CD4-positive, alpha-beta T cell treated with Interleukin-1 beta for 1 hour (primary cell): ENCODE results near the gene ELK1.
"Not testable (repeated sequence)": the region's sequence is repeated elsewhere in the genome, so short reads cannot be mapped to it uniquely, and the experiment has no call there.

ENCODE experiments used
- DNase-seq, 2 donors: peaks; one replicate each; pipeline ENCODE4 v3.0.0-alpha.2; 2020 to 2022

Gene ELK1

DNA sequence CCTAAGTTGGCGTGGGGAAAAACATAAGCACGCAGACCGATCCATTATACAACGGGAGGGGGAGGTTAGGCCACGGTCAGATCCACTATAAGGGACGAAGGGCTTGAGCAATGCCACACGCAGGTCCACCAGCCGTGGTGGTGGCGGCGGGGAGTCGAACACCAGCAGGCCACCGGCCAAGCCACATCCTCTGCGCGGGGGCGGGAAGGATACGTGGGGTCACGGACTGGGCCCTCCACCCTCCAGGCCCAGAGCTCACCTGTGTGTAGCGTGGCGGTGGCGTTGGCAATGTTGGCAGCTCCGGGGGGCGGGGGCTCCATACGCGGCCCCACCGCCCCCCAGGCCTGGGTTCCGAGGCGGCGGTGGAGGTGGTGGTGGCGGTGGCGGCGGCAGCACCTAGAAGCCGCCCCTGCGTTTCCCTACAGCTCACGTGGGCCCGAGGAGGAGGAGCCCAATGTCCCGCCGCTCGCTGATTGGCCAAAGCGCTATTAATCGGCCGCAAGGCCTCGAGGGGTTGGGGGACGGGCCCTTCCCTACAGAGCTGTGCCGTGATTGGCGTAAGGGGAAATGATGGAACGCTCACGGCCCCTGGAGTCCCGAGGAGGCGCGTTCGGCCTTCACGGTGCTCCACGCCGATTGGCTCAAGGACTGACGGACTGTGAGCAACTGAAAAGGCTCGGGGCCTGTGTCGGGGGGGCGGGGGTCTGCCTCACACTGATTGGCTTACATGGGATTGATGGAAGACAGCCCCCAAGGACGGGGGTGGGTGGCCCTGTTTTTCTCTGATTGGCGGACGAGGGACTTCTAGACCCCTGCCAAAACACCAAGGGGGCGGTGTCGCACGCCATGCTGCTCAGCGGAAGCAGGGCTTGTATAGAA, at the start of gene ELK1:
Gene ELK1, minus strand, starts transcription at position 400 of the 879 bp plus-strand sequence. CDS start 9,122 bp downstream, outside the sequence.
- peak; percentile 93 to 95 for DNase-seq

- no peak for DNase-seq
Observed at GRCh38 chrX:47697181-47697580, 46.8 kb upstream of the ELK1 start.

DNA sequence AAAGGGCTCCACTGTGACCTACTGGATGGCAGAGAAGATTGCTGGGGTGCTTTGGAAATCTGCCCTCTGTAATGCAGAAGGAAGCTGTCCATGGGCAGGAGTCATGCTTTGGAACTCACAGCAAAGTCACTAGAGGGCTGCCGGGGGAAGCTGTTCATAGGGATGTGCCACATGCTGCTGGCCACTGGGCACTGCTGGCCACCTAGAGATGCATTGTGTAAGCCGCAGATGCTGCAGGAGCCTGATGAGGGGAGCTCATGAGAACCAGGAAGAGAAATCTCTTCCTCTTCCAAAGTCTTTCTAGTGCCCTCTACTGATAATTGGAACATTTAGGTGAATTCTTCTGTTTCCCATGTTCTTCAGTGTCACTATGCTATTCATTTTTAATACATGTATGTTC, 39.8 kb upstream of the ELK1 start:
- no peak for DNase-seq

- DNase-seq = no peak
Observed at GRCh38 chrX:47687263-47687662, 36.9 kb upstream of the ELK1 start.

- DNase-seq = no peak
Observed at GRCh38 chrX:47683829-47684205, 33.5 kb upstream of the ELK1 start.

DNA sequence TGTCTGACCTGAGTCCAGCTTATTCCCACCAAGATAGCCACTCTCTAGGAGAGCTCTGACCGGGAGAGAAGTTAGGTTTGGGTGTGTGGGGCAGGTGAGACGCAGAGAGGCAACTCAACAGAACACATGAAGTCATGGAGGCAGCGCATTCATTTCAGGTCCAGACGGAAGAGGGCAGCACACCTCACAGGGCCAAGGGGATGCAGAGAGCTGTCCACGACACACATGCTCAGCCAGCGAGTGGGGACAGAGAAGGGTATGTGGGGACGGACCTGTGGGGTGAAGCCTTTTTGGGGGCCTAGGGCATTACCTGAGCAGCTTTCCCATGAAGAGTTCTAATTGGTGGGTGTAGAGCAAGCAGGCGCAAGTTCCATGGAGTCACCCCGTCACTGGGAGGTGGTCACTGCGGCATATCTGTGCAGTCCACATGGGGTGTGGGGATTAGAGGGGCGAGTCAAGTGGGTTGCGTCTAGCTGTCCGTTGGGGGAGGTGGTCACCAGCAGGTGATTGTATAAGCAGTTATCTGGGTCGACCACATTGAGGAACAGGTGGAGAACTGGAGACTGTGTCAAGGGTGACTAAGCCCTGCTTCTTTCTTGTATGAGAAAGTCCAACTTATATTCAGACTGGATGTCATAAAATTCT, 32.9 kb upstream of the ELK1 start:
- no peak for DNase-seq

GRCh38 chrX:47675959-47676859, 25.8 kb upstream of the ELK1 start:
- not testable (repeated sequence) for DNase-seq

- no peak for DNase-seq
Observed at GRCh38 chrX:47674776-47675175, 24.4 kb upstream of the ELK1 start.

DNA sequence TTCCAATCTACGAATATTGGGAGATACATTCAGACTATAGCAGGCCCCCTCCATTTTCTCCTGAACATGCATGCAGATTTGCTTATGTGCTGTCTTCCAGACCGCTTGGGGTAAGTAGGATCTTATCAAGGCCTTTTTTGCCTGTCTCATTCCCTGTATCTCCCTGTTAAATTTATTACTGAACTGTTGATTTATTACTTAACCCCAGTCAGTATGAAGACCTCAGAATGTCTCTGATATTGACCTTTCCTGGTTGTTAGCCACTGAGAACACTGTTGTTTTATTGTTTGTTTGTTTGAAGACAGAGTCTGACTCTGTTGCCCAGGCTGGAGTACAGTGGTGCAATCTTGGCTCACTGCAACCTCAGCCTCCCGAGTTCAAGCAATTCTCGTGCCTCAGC, 15.4 kb upstream of the ELK1 start:
- not testable (repeated sequence) for DNase-seq

GRCh38 chrX:47664737-47665136, 14.4 kb upstream of the ELK1 start:
- DNase-seq = no peak

- no peak for DNase-seq
Observed at GRCh38 chrX:47662144-47662657, 11.8 kb upstream of the ELK1 start.

DNA sequence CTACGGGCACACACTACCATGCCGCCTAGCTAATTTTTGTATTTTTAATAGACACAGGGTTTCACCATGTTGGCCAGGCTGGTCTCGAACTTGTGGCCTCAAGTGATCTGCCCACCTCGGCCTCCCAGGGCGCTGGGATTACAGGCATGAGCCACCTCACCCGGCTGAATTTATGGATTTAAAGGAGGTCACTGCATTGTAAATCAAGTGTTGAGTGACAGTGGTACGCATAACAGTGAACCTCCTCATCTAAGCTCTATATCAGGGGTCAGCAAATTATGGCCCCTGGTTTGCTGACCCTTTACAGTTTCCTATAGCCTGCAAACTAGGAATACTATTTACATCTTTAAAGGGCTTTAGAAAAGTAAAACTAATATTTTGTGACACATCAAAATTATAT, 11.2 kb upstream of the ELK1 start:
- DNase-seq = no peak

DNA sequence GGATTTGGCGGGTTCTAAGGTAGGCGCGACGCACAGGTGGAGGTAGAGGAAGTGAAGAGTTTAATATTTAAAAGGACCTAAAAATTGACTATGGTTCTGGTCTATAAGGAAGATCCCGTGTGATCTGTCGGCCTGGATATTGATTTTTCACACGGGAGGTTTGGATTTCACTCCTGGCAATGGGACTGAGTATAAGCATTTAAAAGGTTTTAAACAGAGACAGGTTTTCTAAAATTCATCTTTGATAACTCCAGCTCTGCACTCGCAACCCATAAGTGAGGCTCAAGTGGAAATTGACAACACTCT, 9.0 kb upstream of the ELK1 start:
- DNase-seq = no peak

DNA sequence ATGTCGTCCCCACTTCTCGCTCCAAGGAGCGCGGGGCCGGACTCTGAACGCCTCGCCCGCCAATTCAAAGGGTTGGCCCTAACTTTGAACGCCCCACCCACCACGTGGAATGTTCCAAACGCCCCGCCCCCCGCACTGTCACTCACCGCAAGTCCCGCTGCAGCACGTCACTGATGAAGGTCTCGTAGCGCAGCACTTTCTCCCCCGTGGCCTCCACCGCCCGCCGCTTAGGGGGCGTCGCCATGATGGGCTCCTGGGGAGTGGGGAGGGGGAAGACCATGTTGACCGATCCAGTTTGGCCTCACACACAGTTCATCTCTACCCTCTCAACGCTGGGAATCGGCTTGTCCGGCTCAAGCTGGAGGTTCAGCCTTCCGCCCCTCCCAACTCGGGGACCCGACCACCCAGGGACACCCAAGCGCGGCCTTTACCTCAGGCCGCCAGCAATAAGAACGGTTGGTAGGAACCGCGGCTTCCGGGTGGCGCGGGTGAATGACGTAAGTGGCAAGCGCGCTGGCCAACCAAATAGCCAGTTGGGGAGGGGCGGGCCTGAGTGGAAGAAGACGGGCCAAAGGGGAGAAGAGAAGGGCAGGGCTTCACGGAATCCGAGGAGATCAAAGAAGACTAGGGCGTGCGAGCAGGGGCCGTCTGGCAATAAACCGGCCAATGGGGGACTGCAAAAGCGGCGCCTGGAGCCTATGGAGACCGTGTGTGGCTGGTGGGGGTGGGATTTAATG, 8.5 kb upstream of the ELK1 start, which contains the start of gene UXT:
Gene UXT, minus strand, starts transcription at position 497 of the 737 bp plus-strand sequence. Its CDS starts 253 bp downstream, at position 244.
- peak; percentile 93 to 95 for DNase-seq

DNA sequence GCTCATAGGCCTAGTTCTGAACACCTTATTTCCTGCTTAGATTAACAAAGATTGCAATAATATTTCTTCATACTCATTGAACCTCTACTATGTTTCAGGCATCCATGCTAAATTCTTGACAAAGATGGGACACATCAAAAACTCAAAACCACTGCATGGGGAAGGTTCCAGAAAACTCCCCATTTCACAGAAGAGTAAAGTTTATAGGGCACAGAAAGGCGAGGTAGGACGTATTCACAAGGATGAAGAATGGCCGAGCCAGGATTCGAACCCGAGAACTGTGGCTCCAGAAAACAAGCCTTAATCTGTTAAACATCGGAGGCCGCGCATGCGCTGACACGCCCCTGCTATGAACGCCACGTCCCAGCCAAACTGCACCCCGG, 7.9 kb upstream of the ELK1 start:
- DNase-seq = no peak

DNA sequence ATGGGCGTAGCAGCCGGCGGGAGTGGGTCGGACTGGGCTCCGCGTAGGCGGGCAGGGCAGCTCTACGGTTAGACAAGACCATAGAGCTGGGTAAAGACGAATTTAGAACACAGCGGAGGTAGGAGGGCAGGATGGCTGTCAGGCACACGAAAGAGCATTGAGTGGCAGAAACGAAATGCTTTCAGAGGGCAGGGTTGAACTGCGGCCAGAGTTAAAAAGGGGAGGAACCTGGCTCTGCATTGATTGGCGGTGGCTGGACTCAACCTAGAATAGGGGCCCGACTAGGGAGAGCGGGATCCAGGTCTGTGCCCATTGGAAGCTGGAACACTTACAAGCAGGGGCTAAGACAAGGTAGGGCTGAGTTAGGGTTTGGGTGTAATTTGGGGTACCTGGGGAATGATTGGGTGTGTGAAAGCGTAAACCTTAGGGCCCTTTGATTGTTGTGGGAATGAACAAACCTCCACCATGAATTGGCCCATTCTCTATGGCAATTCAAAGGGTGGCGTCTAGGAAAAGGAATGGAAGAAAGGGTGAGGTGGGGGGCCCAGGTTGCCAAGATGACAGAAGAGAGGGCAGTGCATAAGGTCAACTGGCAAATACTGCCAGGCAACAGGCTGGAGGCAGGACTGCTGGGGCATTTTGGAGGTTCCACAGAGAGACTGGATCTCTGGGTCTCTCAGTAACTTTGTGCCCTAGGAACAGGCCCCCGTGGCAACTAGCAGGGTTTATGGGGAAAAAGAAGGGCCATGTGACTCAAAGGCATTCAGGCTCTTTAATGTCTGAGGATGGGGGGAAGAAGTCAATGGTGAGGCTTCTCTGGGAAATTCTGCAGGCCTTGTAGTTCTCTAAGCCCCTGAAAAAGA, 911 bp upstream of the ELK1 start:
- no peak for DNase-seq

GRCh38 chrX:47649781-47650163, 591 bp downstream of the ELK1 start:
- no peak for DNase-seq

DNA sequence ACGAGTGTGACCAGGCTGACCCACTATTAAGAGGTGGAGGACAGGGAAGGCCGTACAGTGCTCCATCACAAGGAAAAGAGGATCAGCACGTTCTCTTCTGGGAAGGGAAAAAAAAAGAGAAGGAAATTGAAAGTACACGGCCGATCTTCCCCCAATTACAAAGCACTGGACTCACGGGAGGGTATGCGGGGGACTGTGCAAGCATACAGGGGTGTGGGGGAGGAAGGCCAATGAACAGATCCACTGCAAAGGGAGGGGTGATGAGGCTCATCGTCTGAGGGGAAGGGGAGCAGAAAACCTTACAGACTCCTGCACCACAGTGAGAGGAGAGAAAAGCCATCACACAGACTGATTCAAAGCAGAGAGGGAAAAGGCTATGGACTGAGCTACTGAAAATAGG, 1.1 kb downstream of the ELK1 start:
- no peak for DNase-seq

- no peak for DNase-seq
Observed at GRCh38 chrX:47648376-47648775, 2.0 kb downstream of the ELK1 start.

DNA sequence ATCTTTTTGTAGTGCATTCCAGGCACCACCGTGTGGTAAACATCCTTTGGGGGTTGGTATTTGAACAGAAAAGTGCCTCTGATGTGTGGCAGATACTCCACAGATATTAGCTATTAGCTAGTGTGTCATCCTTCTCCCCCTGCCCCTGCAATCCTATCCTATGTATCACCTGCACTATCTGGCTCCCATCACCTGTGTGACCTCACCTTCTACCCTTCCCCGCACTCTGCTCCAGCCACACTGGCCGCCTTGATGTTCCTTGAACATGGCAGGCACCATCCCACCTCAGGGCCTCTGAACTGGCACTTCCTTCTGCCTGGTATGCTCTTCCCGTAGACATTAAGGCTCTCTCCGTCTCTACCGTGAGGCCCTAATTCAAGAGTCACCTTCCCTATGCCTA, 3.7 kb downstream of the ELK1 start:
- no peak for DNase-seq

- no peak for DNase-seq
Observed at GRCh38 chrX:47645530-47645929, 4.8 kb downstream of the ELK1 start.
